Uterus (tissue), 2 donors: Measurements from ENCODE around the gene LYRM4.

Source experiments
- POLR2A ChIP-seq, 2 donors: fragments of 450-650 bp; IDR thresholded peaks; one replicate each; pipeline ENCODE4 v1.6.1; 2016; ENCODE audit warnings: antibody characterized with exemption in 2 of 2, mild to moderate bottlenecking in 1 of 2, moderate library complexity in 1 of 2
- TF ChIP-seq, protein P1 (sequence below), 4 experiments: fragments of 200-600 bp in 2 of 4; fragments of 450-650 bp in 2 of 4; sonication (generic) in 2 of 4; IDR thresholded peaks; one replicate each; pipeline ENCODE4 v1.5.1; 2016 to 2019; ENCODE audit warnings: antibody characterized with exemption in 4 of 4, mild to moderate bottlenecking in 2 of 4, moderate library complexity in 1 of 4

DNA sequence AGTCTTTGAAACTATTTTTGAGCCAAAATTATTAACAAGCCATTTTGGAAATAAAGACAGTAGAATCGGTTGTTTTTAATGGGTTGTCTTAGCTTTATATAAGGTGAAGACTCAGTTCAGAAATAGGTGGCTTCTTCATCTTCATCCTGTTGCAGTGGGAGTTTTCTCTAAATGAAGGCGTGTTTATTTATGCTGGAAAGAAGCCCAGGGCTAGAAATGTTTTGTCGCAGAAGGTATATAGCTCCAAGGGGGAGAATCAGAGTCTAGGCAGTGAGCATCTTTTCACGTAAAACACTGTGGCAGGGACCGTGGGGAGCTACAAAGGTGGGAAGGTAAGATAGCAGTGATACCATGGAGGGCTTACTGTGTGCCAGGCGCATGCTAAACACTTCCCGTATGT is 34.9 kb upstream of the LYRM4 start:
- TF ChIP-seq, protein P1, sequence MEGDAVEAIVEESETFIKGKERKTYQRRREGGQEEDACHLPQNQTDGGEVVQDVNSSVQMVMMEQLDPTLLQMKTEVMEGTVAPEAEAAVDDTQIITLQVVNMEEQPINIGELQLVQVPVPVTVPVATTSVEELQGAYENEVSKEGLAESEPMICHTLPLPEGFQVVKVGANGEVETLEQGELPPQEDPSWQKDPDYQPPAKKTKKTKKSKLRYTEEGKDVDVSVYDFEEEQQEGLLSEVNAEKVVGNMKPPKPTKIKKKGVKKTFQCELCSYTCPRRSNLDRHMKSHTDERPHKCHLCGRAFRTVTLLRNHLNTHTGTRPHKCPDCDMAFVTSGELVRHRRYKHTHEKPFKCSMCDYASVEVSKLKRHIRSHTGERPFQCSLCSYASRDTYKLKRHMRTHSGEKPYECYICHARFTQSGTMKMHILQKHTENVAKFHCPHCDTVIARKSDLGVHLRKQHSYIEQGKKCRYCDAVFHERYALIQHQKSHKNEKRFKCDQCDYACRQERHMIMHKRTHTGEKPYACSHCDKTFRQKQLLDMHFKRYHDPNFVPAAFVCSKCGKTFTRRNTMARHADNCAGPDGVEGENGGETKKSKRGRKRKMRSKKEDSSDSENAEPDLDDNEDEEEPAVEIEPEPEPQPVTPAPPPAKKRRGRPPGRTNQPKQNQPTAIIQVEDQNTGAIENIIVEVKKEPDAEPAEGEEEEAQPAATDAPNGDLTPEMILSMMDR (IDR thresholded peaks at IDR 0.05), result no peak
- TF ChIP-seq POLR2A (IDR thresholded peaks at IDR 0.05), result no peak
